Kidney epithelial cell (primary cell): ENCODE data around the gene DPP4. TPM values are rescaled to one million over a fixed set of nuclear protein-coding genes. Genes with fewer than 3 reads are reported as not detected.

Experiments used
- DNase-seq: peaks from one replicate; pipeline ENCODE4 v3.0.0-alpha.2; 2010; ENCODE audit warnings: low read depth
- H3K27me3 ChIP-seq: 2 replicates; pipeline ENCODE4 v1.6.0; 2011; ENCODE audit warnings: low read length; ENCODE audit not compliant: control insufficient read depth, insufficient read depth
- H3K36me3 ChIP-seq: 2 replicates; pipeline ENCODE4 v1.5.1; 2011; ENCODE audit warnings: low read length; ENCODE audit not compliant: control insufficient read depth, insufficient read depth
- H3K4me3 ChIP-seq: 2 replicates; pipeline ENCODE4 v1.5.1; 2011; ENCODE audit warnings: low read depth, mild to moderate bottlenecking, control low read depth, low read length
- CTCF ChIP-seq: IDR thresholded peaks from 2 replicates; pipeline ENCODE4 v1.5.1; 2011; ENCODE audit warnings: mild to moderate bottlenecking, moderate library complexity, low read length, control low read depth, inconsistent platforms; ENCODE audit not compliant: insufficient read depth, poor library complexity, severe bottlenecking
- total RNA-seq: library from RNA; depleted of rRNA; stranded (reverse); fragments of >200 nt; gene quantifications from 2 replicates; pipeline ENCODE4 v1.2.3, GENCODE V29; 2015

The DPP4 gene
- total RNA-seq, 1 donor from 2014 or later = 61.6 TPM

- DNase-seq = no peak
- TF ChIP-seq CTCF = no peak
- Histone ChIP-seq H3K27me3 (no peaks in the 10 kb centered on the region), H3K4me3 (no peak overlapping the region), H3K36me3 (no peaks in the 10 kb centered on the region)
These were observed 45.5 kb downstream of the DPP4 start for GRCh38 chr2:162028511-162028910.

- no peak for DNase-seq
- Histone ChIP-seq H3K4me3 (no peak overlapping the region), H3K27me3 (no peaks in the 10 kb centered on the region), H3K36me3 (no peaks in the 10 kb centered on the region)
- TF ChIP-seq CTCF = no peak
These were observed 48.7 kb downstream of the DPP4 start for GRCh38 chr2:162025121-162025911.

GRCh38 chr2:162022290-162022945 lies 51.6 kb downstream of the DPP4 start:
- Histone ChIP-seq H3K4me3 (no peak overlapping the region), H3K27me3 (no peaks in the 10 kb centered on the region), H3K36me3 (no peaks in the 10 kb centered on the region)
- TF ChIP-seq CTCF = no peak
- DNase-seq = peak; percentile 41

- no peak for TF ChIP-seq CTCF
- Histone ChIP-seq H3K36me3 (no peaks in the 10 kb centered on the region), H3K4me3 (no peak overlapping the region), H3K27me3 (no peaks in the 10 kb centered on the region)
- no peak for DNase-seq
These were observed 52.4 kb downstream of the DPP4 start for GRCh38 chr2:162021516-162022058.

GRCh38 chr2:162018530-162018929 lies 55.5 kb downstream of the DPP4 start:
- H3K36me3 ChIP-seq = no peaks in the 10 kb centered on the region
- DNase-seq = no peak
- no peaks in the 10 kb centered on the region for H3K27me3 ChIP-seq
- H3K4me3 ChIP-seq = no peak overlapping the region
- no peak for TF ChIP-seq CTCF
